HG02623 (cell line): Measurements from ENCODE around the gene KCNK15.

Experiments
- ATAC-seq: cut with Tn5 transposase; IDR thresholded peaks from one replicate; pipeline ENCODE4 v1.9.1; 2021; ENCODE audit warnings: moderate library complexity; ENCODE audit not compliant: unreplicated experiment

Gene KCNK15

DNA sequence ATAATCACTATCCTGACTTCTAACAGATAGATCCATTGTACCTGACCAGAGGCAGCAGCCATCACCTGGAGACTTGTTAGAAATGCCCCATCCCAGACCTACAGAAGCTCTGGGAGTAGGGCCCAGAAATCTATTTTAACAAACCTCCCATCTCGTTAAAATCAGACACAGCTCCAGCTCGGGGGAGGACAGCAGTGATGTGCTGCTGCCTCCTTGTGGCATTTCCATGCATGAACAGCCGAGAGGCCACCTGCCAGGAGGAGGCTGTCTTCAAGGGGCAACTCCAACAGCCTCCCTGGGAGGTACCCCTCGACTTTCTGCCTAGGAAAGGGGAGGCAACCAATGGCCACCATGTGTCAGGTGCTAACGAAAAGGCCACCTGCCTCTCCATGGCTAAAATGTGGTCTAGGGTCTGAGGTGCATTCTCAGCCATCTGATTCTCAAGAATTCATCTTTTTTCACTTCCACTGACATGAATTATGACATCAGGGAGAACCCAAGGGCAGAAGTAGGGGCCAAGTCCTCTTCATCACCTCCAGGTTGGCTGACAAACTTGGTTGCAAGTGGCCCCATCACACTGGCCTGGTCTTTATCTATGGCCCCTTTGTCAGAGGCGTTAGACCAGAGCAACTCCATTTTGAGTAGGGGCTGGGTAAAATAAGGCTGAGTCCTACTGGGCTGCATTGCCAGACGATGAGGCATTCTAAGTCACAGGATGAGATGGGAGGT, 12.2 kb upstream of the KCNK15 start:
- ATAC-seq, result no peak

DNA sequence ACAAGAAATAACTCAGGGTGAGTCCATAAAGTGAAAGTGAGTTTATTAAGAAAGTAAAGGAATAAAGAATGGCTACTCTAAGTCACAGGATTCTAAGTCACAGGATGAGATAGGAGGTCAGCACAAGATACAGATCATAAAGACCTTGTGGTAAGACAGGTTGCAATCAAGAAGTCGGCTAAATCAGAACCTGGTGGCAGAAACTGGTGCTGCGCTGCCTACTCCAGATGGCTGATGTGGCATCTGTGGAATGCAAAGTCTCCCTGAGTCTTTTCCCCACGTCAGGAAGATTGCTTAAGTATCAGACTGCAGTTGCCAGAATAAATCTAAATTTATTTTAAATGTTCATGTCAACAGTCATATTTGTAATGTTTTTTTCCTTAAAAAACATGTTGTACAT, 10.7 kb upstream of the KCNK15 start:
- ATAC-seq, result no peak

DNA sequence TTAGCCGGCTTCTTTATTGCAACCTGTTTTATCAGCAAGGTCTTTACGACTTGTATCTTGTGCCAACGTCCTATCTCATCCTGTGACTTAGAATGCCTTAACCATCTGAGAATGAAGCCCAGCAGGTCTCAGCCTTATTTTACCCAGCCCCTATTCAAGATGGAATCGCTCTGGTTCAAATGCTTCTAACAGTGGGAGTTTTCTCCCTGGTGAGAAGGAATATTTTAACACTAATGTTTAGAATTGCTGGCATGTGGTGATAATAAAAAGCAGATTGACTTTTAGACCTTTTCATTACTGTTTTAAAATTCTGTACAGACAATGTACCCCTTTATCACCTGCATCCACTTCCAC, 9.9 kb upstream of the KCNK15 start:
- ATAC-seq, result no peak

DNA sequence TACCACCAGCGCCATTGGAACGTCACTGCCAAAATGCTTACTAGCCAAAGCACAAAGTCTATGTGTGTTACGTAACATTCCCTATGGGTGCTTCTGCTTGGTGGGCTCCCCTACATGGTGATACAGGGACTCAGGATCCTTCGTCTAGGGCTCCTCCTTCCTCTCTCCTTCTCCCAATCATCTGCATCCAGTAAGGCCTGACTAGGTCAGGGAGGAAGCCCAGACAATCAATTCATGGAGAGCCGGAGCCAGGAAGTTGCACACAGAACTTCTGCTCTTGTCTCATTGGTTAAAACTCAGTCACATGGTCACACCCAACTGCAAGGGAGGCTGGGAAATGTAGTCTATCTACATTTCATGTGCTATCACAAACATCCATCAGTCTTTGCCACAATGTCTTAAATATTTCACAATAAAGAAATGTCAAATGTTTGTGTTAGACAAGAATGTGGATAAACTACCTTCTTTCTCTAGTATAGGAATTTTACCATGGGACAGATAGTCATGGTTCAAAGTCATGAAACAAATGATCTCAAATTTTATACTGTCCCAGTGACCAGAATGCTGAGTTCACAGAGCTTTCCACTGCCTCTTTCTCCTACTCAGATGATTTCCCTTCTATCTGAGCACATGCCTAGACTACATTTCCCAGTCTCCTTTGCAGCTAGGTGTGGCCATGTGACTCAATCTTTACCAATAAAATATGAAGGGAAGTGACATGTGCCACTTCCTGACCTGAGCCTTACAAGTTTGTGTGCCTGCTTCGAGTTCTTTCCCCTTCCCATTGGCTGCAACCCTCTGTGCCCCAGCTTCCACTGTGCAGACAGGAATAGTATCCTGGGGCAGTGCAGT, 9.3 kb upstream of the KCNK15 start:
- no peak for ATAC-seq

GRCh38 chr20:44737116-44737515, 8.5 kb upstream of the KCNK15 start:
- no peak for ATAC-seq

DNA sequence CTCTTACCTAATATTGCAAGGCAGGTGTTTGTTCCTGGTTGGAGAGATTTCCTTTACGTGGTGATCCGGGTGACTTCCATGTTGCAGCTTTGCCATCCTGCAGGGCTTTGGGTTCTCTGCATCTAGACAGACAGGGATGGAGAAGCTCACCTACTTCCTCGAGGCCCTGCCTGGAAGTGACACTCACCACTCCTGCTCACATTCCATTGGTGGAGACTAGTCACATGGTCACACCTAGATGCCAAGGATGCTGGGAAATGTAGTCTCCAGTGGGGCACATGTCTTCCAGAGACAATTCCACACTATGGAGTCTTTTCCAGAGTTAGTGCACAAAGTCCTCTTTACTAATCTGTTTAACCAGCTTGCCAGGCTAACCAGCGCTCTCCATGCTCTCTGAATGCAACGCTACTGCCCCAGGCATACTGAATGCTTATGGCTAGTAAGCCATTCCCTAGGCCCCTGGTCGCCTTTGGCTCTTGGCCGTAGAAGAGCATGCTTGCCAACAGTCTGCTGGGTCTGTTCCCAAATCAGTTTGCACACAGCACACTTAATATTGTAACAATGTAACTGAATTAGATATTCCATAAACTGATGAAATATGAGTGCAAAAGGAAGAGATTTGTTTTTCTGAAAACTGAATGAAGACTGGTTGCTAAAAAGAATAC, 6.7 kb upstream of the KCNK15 start:
- ATAC-seq, result no peak

DNA sequence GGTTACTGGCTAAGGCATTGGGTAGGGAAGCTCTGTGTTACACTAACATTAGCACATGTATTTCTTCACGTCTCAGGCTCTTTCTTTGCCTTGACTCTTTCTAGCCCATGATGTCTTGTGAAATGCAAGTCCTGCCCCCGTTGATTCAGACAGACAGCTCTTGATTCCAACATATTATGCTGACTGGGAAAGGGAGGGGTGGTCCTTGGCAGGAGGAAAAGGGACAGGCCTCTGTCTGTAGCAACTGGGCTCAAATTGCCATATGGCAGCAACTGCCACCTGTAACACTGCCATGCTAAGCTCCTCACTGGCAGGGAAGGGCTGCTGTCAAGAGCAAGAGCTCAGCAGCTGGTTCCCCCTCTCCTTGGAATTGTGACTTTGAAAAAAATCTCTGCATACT, 5.7 kb upstream of the KCNK15 start:
- no peak for ATAC-seq

GRCh38 chr20:44742304-44743079, 3.2 kb upstream of the KCNK15 start:
- ATAC-seq, result no peak

- ATAC-seq, result no peak
Observed at GRCh38 chr20:44743080-44743701, 2.5 kb upstream of the KCNK15 start.

DNA sequence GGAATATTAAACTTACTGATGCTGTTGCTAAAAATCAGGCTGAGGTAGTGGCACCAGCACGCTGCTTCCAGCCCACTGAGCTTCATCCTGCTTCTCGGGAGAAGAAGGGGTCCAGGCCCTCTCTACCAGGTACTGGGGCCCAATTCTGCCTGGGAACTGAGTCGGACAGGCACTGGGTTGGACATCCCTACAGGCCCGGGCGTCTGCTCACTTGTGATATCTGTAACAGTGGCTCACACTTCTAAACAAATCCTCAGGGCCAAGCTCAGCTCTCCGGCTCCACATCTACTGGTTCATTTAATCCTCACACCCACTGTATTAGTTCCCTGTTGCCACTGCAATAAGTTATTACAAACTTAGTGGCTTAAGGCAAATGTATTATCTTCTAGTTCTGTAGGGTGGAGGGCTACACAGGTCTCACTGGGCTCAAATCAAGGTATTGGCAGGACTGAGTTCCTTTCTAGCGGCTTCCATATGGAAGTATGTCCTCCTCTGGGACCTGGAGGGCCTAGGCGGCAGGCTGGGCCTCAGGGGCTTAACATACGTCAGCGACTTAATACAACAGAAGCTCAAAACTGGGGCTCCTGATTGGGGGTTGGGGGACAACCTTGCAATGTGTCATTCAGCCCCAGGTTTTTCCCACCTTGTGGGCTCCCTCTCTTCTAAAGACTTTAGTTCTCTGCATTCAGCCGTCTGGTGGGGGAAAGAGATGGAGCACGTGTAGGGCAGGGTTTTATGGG, 1.6 kb upstream of the KCNK15 start:
- ATAC-seq, result no peak

- no peak for ATAC-seq
Observed at GRCh38 chr20:44745122-44745597, 505 bp upstream of the KCNK15 start.

- no peak for ATAC-seq
Observed at GRCh38 chr20:44746367-44747165, 901 bp downstream of the KCNK15 start.

DNA sequence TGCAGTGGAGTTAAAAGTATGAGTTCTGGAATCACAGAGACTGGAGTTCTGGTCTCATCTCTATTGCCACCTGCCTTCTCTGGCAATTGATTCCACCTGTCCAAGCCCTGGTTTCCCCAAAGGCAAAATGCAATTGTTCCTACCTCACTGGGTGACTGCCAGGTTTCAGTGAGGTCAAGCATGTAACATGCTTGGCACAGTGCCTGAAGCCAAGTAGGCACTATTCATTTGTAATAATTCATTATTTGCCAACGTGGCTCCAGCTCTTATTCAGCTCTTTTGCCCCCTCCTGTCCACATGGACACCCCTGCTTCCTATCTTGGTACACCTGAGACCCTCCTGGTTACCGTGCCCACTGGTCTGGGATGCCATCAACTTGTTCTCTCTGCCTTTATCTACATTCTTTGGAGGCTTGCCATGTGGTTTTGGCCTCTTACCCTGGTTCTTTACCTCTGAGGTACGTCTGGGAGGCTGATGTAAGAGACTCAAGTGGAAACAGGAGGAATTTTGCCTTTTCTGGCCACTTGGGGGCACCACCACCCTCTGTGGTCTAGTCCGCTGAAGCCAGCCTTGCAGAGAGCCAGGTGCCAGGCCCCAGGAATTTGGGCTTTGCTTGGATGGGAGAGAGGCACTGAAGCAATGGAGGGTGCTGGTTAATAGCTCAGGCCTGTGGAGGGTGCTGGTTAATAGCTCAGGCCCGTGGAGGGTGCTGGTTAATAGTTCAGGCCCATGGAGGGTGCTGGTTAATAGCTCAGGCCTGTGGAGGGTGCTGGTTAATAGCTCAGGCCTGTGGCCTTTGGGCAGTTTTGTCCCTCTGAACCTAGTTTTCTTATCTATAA, 1.7 kb downstream of the KCNK15 start:
- no peak for ATAC-seq

DNA sequence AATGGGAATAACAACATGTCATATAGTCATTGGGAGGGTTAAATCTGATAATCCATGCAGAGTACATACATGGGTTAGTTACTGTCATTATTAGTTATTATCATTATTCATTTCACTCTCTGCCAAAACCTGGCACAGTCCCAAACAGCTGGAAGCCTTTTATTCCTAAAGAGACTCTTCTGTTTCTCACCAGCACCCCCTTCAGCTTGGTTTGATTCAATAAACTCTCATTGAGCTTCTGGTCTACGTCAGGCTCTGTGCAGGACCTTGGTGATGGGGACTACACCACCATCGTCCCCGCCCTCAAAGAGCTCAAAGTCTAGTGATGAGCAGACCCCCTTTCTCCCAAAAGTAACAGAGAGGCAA, 2.3 kb downstream of the KCNK15 start:
- ATAC-seq, result no peak

GRCh38 chr20:44750081-44750805, 4.6 kb downstream of the KCNK15 start:
- ATAC-seq, result no peak

- no peak for ATAC-seq
Observed at GRCh38 chr20:44752099-44752931, 6.7 kb downstream of the KCNK15 start.

- ATAC-seq, result no peak
Observed at GRCh38 chr20:44754554-44754953, 8.9 kb downstream of the KCNK15 start.
